Middle frontal gyrus (tissue), 1 donor: ENCODE results near the gene TPSG1.

Experiments
- DNase-seq: peaks from one replicate; pipeline ENCODE4 v3.0.0-alpha.2; 2015; ENCODE audit warnings: low spot score; ENCODE audit errors: extremely low spot score

Gene TPSG1

GRCh38 chr16:1177750-1178149 is 47.3 kb downstream of the TPSG1 start:
- DNase-seq: no peak

- no peak for DNase-seq
These were observed 48.0 kb downstream of the TPSG1 start for GRCh38 chr16:1177053-1177452.

- DNase-seq: no peak
These were observed 48.7 kb downstream of the TPSG1 start for GRCh38 chr16:1176280-1176897.

GRCh38 chr16:1175566-1176279 is 49.3 kb downstream of the TPSG1 start:
- DNase-seq: no peak

GRCh38 chr16:1174477-1175357 is 50.4 kb downstream of the TPSG1 start:
- DNase-seq: no peak

GRCh38 chr16:1173788-1174451 is 51.1 kb downstream of the TPSG1 start:
- no peak for DNase-seq

GRCh38 chr16:1172651-1173050 is 52.4 kb downstream of the TPSG1 start:
- DNase-seq: no peak

- no peak for DNase-seq
These were observed 53.1 kb downstream of the TPSG1 start for GRCh38 chr16:1171854-1172428.
